ENCODE measurements around the gene FIG4.

DNA sequence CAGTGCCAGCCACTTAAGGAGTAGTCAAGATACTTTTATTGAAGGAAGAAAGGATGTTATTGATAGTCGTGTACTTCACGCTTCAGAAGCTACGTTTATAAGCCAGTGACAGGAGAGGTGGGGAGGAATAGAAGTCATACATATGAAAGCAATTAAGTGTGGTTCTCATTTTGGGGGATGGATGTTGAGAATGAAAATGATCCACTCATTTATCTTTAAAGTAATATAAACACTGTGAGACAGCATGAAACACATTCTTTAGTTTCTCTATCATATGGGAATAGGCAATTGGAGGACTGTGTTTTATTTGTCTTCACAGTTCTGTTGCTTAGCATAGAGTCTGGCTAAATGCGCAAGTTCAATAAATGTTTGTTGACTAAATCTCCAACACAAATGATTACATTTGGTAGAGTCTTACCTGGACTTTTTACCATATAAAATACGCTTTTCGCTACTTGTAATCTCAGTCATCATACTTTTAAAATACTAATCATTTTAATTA lies 35.3 kb upstream of the FIG4 start:
- no peak for TF ChIP-seq POLR2AphosphoS5 (IDR thresholded peaks at IDR 0.05; ENCODE audit: borderline replicate concordance, low read depth, low read length)
- TF ChIP-seq EZH2 (IDR thresholded peaks at IDR 0.05): no peak
- TF ChIP-seq FOXP2 (optimal IDR thresholded peaks at IDR 0.05; ENCODE audit: control extremely low read depth, extremely low read length, insufficient read depth): no peak

All from SK-N-MC (cell line).